ENCODE measurements around the gene DMRTB1. TPM values are rescaled to one million over a fixed set of nuclear protein-coding genes. Genes with fewer than 3 reads are reported as not detected.
A peak's percentile ranks its signal among the peaks of the same experiment; 100 is the strongest.

The DMRTB1 gene
- total RNA-seq, 1 experiment from 2014 or later: not detected

- no peak for TF ChIP-seq REST (IDR thresholded peaks at IDR 0.05; ENCODE audit: low read depth)
- no peak for TF ChIP-seq JUND (IDR thresholded peaks at IDR 0.05)
- TF ChIP-seq EGR1 (IDR thresholded peaks at IDR 0.05; ENCODE audit: low read depth): no peak
- no peak for TF ChIP-seq ZBTB33 (IDR thresholded peaks at IDR 0.05; ENCODE audit: extremely low read depth, insufficient replicate concordance, low read length)
- TF ChIP-seq SP1 (IDR thresholded peaks at IDR 0.05; ENCODE audit: low read depth): no peak
- no peak for TF ChIP-seq MAX (IDR thresholded peaks at IDR 0.05)
- TF ChIP-seq TCF7L2 (IDR thresholded peaks at IDR 0.05; ENCODE audit: borderline replicate concordance, extremely low read depth, insufficient read depth, insufficient read length): no peak
- no peak for TF ChIP-seq POLR2A (IDR thresholded peaks at IDR 0.05; ENCODE audit: borderline replicate concordance, extremely low read depth, insufficient read depth, insufficient read length)
- TF ChIP-seq EZH2 (IDR thresholded peaks at IDR 0.05): no peak
Measured at GRCh38 chr1:53420341-53420740, 38.9 kb upstream of the DMRTB1 start (continued).

GRCh38 chr1:53421208-53421607, 38.0 kb upstream of the DMRTB1 start:
- no peak overlapping the region for H2AFZ ChIP-seq (ENCODE audit: low read depth, low read length, poor library complexity, severe bottlenecking)
- no peaks in the 10 kb centered on the region for H4K20me1 ChIP-seq (ENCODE audit: insufficient read depth)
- intact Hi-C loops (cut with micrococcal nuclease): no loop called here
- DNase-seq (ENCODE audit: low read depth, low spot score): no peak
- no peaks in the 10 kb centered on the region for H3K27me3 ChIP-seq (ENCODE audit: insufficient read depth, low read length)
- ChIA-PET CTCF (no interaction called here), RAD21 (ENCODE audit: low non-redundant PET in 1 of 2, low total read pairs in 2 of 2, uncharacterized antibody in 2 of 2, unreplicated experiment in 2 of 2) (no interaction called here), POLR2A (no interaction called here)
- peaks cover 0 to 13% of the 10 kb centered on the region in 2 experiments; a peak in 2 of 4 replicates for H3K4me1 ChIP-seq (ENCODE audit: control insufficient read depth in 1 of 2, insufficient read depth in 2 of 2, low read length in 2 of 2)
- H3K36me3 ChIP-seq (ENCODE audit: control insufficient read depth in 1 of 2, insufficient read depth in 2 of 2, low read length in 2 of 2): no peaks in the 10 kb centered on the region
- TF ChIP-seq CBX3 (IDR thresholded peaks at IDR 0.05; ENCODE audit: low read depth): peak; percentile 89
- TF ChIP-seq CTCF (IDR thresholded peaks at IDR 0.05 in 2 of 3, conservative IDR thresholded peaks at IDR 0.05 in 1 of 3; ENCODE audit: borderline replicate concordance in 1 of 3, insufficient read depth in 1 of 3, low read depth in 2 of 3, low read length in 2 of 3): no peak
- no peak overlapping the region for H3K27ac ChIP-seq (ENCODE audit: low read depth, low read length)
- H3K79me2 ChIP-seq (ENCODE audit: insufficient read depth, low read length): no peaks in the 10 kb centered on the region
- no peaks in the 10 kb centered on the region for H3K9me3 ChIP-seq (ENCODE audit: control insufficient read depth in 1 of 2, insufficient read depth in 1 of 2, low read depth in 1 of 2, low read length in 2 of 2)
- ATAC-seq: no peak
- H3K9me2 ChIP-seq (ENCODE audit: insufficient read depth): no peaks in the 10 kb centered on the region
- no peak overlapping the region for H3K4me3 ChIP-seq (replicated peaks in 1 of 2; ENCODE audit: low read depth in 1 of 2, low read length in 2 of 2)
- no TSS peak for BruUV-seq (replicated peaks)
- H3K9ac ChIP-seq (ENCODE audit: low read length): no peak overlapping the region
- H3K4me2 ChIP-seq (ENCODE audit: low read length): no peak overlapping the region
